H1 (cell line): ENCODE results near the gene RGR. TPM values are rescaled to one million over a fixed set of nuclear protein-coding genes. Genes with fewer than 3 reads are reported as not detected.

Experiments used
- CTCF ChIP-seq, 3 experiments: IDR thresholded peaks; 1 replicate in 2 of 3; 2 replicates in 1 of 3; pipeline versions ENCODE4 v1.5.1 to v1.6.1; 2011; ENCODE audit warnings: low read length in 3 of 3, mild to moderate bottlenecking in 3 of 3, inconsistent platforms in 2 of 3, low read depth in 1 of 3, moderate library complexity in 1 of 3; ENCODE audit not compliant: insufficient read depth in 1 of 3; ENCODE audit errors: control extremely low read depth in 1 of 3
- POLR2A ChIP-seq, 2 experiments: IDR thresholded peaks; 1 replicate in 1 of 2; 2 replicates in 1 of 2; pipeline ENCODE4 v1.6.1; 2011; ENCODE audit warnings: low read depth in 2 of 2, low read length in 2 of 2, mild to moderate bottlenecking in 2 of 2; ENCODE audit errors: control extremely low read depth in 1 of 2
- polyA plus RNA-seq, 7 experiments: library from polyadenylated mRNA; depleted of rRNA in 3 of 7; stranded (reverse) in 5 of 7; unstranded in 2 of 7; fragments of >200 nt in 5 of 7; fragments of 200-250 nt in 2 of 7; gene quantifications; 1 replicate in 5 of 7; 2 replicates in 1 of 7; 4 replicates in 1 of 7; pipeline versions ENCODE4 v1.2.1 to v1.2.3, GENCODE V29; 2011 to 2013; ENCODE audit warnings: missing spikeins in 2 of 7, mixed read lengths in 2 of 7
- total RNA-seq: library from RNA; stranded (reverse); fragmentation: NEBNext Ultra II Directional; extraction: Animal tissue kit (Norgen Biotek cat#: 25700); gene quantifications from 2 replicates; pipeline ENCODE4 v1.2.1, GENCODE V29; 2021
- TF ChIP-seq, protein P1 (sequence below): fragments of 300-600 bp; sonication (generic); IDR thresholded peaks from 2 replicates; pipeline ENCODE4 v1.7.1; 2012; ENCODE audit warnings: low read length, moderate library complexity, mild to moderate bottlenecking, inconsistent platforms; ENCODE audit not compliant: insufficient replicate concordance

Gene RGR
- total and polyA plus RNA-seq, 2 of the 8 experiments (the other 6 are each of a cell fraction or from before 2014, with no cell fraction given) = not detected

DNA sequence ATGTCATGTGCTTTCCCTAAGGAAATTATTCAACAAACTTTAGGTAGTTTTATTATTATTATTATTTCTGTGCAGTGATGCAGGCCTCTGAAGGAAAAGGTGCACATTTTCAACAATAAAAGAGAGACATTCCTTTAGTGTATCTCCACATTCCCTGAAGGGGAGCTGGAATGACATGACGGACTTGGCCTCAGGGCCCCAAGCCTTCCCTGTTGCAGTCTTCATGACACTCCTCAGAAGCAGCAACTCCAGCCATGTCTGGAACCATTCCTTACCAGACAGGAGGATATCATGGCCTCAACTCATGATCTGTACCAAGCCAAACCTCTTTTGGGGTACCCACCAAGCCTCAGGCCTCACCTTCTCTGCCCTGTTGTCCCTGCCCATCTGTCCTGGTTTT lies 48.3 kb downstream of the RGR start (continued):
- TF ChIP-seq, protein P1, sequence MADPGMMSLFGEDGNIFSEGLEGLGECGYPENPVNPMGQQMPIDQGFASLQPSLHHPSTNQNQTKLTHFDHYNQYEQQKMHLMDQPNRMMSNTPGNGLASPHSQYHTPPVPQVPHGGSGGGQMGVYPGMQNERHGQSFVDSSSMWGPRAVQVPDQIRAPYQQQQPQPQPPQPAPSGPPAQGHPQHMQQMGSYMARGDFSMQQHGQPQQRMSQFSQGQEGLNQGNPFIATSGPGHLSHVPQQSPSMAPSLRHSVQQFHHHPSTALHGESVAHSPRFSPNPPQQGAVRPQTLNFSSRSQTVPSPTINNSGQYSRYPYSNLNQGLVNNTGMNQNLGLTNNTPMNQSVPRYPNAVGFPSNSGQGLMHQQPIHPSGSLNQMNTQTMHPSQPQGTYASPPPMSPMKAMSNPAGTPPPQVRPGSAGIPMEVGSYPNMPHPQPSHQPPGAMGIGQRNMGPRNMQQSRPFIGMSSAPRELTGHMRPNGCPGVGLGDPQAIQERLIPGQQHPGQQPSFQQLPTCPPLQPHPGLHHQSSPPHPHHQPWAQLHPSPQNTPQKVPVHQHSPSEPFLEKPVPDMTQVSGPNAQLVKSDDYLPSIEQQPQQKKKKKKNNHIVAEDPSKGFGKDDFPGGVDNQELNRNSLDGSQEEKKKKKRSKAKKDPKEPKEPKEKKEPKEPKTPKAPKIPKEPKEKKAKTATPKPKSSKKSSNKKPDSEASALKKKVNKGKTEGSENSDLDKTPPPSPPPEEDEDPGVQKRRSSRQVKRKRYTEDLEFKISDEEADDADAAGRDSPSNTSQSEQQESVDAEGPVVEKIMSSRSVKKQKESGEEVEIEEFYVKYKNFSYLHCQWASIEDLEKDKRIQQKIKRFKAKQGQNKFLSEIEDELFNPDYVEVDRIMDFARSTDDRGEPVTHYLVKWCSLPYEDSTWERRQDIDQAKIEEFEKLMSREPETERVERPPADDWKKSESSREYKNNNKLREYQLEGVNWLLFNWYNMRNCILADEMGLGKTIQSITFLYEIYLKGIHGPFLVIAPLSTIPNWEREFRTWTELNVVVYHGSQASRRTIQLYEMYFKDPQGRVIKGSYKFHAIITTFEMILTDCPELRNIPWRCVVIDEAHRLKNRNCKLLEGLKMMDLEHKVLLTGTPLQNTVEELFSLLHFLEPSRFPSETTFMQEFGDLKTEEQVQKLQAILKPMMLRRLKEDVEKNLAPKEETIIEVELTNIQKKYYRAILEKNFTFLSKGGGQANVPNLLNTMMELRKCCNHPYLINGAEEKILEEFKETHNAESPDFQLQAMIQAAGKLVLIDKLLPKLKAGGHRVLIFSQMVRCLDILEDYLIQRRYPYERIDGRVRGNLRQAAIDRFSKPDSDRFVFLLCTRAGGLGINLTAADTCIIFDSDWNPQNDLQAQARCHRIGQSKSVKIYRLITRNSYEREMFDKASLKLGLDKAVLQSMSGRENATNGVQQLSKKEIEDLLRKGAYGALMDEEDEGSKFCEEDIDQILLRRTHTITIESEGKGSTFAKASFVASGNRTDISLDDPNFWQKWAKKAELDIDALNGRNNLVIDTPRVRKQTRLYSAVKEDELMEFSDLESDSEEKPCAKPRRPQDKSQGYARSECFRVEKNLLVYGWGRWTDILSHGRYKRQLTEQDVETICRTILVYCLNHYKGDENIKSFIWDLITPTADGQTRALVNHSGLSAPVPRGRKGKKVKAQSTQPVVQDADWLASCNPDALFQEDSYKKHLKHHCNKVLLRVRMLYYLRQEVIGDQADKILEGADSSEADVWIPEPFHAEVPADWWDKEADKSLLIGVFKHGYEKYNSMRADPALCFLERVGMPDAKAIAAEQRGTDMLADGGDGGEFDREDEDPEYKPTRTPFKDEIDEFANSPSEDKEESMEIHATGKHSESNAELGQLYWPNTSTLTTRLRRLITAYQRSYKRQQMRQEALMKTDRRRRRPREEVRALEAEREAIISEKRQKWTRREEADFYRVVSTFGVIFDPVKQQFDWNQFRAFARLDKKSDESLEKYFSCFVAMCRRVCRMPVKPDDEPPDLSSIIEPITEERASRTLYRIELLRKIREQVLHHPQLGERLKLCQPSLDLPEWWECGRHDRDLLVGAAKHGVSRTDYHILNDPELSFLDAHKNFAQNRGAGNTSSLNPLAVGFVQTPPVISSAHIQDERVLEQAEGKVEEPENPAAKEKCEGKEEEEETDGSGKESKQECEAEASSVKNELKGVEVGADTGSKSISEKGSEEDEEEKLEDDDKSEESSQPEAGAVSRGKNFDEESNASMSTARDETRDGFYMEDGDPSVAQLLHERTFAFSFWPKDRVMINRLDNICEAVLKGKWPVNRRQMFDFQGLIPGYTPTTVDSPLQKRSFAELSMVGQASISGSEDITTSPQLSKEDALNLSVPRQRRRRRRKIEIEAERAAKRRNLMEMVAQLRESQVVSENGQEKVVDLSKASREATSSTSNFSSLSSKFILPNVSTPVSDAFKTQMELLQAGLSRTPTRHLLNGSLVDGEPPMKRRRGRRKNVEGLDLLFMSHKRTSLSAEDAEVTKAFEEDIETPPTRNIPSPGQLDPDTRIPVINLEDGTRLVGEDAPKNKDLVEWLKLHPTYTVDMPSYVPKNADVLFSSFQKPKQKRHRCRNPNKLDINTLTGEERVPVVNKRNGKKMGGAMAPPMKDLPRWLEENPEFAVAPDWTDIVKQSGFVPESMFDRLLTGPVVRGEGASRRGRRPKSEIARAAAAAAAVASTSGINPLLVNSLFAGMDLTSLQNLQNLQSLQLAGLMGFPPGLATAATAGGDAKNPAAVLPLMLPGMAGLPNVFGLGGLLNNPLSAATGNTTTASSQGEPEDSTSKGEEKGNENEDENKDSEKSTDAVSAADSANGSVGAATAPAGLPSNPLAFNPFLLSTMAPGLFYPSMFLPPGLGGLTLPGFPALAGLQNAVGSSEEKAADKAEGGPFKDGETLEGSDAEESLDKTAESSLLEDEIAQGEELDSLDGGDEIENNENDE = no peak
- TF ChIP-seq POLR2A (IDR thresholded peaks at IDR 0.05; ENCODE audit: control extremely low read depth in 1 of 2, low read depth in 2 of 2, low read length in 2 of 2) (no peak), CTCF (IDR thresholded peaks at IDR 0.05; ENCODE audit: control extremely low read depth in 1 of 3, insufficient read depth in 1 of 3, low read depth in 1 of 3, low read length in 3 of 3) (no peak)
